GM18873 (cell line): ENCODE results near the gene NSD1.

Source experiments
- ATAC-seq: cut with Tn5 transposase; IDR thresholded peaks from one replicate; pipeline ENCODE4 v1.9.1; 2021; ENCODE audit warnings: mild to moderate bottlenecking, moderate library complexity, moderate number of reproducible peaks; ENCODE audit not compliant: unreplicated experiment, low FRiP score

Gene NSD1

DNA sequence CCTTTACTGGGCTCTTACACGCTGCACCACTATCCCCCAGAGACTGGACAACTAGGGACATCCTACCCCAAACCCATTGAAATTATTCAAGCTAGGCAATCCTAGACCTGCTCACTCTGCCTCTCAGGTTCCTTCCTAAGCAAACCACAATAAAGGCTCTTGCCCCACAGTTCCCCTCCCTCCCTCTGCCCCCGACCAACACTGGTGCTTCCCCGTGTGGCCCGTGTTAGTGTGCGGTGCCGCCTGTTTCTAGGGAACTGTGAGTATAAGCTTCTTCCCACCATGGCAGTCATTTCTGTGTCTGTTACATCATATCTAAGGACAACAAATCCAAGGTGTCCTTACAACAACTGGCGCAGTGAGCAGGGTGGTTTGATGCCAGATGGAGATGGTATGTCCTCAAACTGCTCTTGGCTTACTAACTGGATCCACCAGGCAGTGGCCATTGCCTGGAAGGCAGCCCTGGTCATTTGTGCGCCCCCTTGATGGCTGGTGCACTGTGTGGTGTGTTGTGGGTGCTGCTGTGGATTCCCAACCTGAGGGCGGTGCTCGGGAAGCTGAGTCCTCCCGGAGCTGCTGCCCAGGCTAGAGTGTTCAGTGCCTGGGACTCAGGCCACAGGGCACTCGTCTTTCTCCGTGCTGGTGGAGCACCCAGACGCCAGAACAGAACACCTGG lies 186.5 kb downstream of the NSD1 start:
- ATAC-seq, result no peak

DNA sequence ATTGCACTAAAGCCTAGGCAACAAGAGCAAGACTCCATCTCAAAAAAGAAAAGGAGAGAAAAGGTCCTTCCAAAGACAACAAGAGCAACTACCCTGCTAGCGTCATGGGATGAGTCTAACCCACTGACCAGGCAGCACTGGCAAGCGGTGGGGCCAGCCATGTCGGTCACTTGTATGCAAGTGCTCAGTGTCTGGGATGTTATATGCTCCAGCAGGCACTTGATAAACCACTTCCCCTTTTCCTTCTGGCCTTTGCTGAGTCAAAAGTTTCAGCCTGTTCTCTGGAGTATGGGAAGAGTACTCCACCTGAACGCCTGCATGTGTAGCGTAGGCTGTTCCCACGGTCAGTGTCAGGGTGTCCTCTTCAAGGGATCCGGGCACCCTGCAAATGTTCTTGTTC lies 187.3 kb downstream of the NSD1 start:
- no peak for ATAC-seq

DNA sequence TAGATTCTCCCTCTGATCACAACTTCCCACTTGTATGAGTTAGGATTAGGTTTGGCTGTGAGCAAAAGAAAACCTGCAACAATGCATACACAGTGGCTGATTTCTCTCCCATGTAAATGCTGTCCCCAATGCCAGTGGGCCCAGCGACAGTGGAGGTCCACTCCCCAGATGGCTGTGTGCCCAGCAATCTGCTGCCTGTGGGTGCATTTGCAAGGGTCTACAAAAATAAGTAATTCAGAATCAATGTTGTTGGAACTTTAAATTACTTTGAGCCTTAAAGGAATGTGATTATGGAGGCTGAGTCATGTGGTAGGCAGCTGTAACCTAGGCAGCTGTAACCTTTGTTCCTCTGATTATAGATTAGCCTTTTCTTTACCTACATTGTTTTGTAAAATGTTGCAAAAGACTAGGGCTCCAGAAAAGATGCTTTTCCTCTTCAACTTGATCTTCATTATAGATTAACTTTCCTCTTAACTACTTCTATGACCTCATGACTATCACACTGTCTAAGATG lies 192.4 kb downstream of the NSD1 start:
- ATAC-seq, result no peak

DNA sequence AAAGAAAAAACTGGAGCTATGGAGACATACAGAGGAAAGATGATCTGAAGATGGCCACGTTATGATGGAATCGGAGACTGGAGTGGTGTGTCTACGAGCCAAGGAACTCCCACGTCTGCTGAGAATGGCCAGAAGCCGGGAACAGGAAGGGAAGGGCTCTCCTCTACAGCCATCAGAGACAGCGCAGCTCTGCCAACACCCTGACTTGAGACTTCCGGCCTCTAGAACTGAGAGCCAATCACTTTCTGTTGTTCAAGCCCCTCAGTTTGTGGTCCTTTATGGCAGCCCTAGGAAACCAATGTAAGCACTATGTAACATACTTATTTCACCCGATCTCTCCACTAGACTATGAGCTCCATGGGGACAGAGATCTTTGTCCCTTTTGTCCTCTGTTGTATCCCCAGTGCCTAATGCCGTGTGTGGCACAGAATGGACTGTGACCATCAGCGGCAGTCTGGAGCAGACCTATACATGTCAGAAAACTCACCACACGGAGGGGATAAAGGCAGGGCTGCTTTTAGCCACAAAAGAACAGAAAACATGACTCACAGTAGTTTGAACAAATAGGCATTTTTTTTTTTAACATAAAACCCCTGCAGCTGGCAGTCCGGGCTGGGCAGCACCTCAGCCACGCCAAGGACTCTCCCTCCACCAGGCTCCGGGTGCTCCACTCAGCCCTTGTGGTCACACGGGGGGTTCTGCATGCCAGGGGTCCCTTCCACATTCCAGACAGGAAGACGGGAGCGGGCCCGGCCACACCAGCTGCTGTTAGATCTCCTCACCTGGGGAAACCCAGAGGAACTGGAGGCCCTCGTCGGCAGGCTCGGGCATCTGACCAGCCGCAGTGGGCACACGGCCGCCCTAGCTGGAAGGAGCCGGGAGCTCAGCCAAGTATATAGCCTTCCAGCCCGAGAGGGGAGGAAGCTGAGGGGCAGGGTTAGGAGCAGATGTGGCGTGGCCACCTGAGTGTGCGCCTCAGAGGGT lies 194.3 kb downstream of the NSD1 start:
- ATAC-seq, result no peak

- ATAC-seq, result no peak
Observed at GRCh38 chr5:177328545-177329231, 195.1 kb downstream of the NSD1 start.

- no peak for ATAC-seq
Observed at GRCh38 chr5:177329883-177330282, 196.3 kb downstream of the NSD1 start.

DNA sequence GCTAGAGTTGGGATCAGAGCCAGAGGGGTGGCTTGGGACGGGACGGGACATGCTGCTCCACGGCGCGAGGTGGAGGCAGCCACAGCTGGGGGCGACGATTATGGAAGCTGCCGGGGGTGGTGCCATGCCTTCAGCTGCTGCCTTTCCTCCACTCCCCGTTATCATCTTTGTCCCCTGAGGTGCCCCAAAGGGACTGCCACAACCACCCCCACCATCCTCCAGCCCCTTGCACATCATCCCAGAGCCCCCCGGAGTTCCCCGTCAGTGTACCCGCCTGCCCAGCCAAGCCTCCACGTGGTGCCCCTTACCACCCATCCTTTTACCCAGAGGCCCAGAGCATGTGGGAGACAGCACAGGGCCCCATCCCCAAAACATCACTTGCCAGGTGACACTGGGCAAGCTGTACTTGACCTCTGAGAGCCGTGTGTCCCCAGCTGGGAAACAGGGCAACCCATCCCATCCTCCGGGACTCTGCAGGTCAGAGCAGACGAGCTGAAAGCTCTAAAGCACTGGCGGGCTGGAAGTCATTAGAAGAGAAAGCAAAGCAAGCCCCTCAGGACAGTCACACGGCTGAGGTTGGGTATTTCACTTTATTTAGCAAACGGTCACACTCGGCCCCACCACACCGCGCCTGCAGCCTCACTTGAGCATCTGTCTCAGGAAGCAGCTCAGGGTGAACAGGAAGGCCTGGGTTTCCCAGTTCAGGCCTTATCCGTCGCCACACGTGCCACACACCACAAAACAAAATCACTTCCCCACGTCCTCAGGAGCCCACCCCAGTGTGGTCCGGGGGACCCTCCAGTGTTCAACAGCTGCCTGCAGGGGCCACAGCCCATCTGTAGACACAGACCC lies 197.6 kb downstream of the NSD1 start:
- ATAC-seq, result no peak

- no peak for ATAC-seq
Observed at GRCh38 chr5:177332031-177332895, 198.7 kb downstream of the NSD1 start.

- no peak for ATAC-seq
Observed at GRCh38 chr5:177332896-177333260, 199.3 kb downstream of the NSD1 start.

- no peak for ATAC-seq
Observed at GRCh38 chr5:177333420-177334154, 200.0 kb downstream of the NSD1 start.

- no peak for ATAC-seq
Observed at GRCh38 chr5:177334155-177334551, 200.6 kb downstream of the NSD1 start.

DNA sequence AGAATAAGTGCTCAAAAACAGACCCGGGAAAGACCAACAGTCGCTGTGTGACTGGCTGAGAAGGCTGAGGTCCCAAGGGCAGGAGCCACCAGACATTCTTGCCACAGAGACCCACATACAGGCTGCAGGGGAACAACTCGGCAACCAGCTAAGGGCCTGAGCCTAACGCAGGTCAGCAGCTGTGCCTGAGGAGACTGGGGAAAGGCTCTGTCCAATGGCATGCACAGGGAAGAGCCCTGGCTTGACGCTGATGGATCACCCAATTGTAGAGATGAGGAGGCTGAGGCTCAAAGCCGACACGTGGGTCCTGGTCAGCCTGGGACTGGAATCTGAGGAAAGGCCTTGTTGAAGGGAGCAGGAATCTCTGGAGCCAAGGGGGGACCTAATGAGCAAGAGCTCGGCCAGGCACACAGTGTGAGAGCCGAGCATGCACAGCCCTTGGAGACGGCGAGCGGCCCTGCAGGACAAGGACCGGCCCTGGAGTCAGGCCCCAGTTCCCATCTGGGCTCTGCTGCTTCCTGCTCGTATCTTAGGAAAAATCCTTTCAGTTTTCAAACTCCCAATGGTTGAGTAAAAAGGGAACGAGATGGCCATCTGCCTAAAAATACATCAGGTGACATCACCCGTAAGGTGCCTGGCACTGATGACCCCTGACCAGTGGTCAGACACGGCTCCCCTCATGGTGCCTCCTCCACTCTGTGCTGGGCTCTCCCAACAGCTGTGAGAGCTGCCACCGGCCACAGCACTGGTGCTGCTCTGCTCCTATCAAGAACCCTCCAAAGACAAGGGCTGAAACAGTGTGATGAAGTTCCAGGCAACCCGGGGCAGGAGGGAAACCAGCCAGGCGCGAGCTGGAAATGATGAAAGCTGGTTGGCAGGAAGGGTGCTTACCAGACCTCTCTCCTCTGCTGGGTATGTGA lies 201.5 kb downstream of the NSD1 start:
- ATAC-seq, result no peak

- no peak for ATAC-seq
Observed at GRCh38 chr5:177335701-177336065, 202.1 kb downstream of the NSD1 start.

GRCh38 chr5:177336112-177336511 lies 202.5 kb downstream of the NSD1 start:
- ATAC-seq, result no peak

GRCh38 chr5:177336603-177337494 lies 203.3 kb downstream of the NSD1 start:
- ATAC-seq, result no peak

GRCh38 chr5:177338251-177339106 lies 204.9 kb downstream of the NSD1 start:
- ATAC-seq, result no peak
